Measurements from ENCODE around the gene CKB.

Gene CKB

GRCh38 chr14:103549361-103550311 lies 27.0 kb upstream of the CKB start:
- DNase-seq: no peak

- no peak for DNase-seq
These were observed 26.1 kb upstream of the CKB start for GRCh38 chr14:103548463-103549351.

- no peak for DNase-seq
These were observed 25.4 kb upstream of the CKB start for GRCh38 chr14:103547941-103548462.

- DNase-seq: no peak
These were observed 24.9 kb upstream of the CKB start for GRCh38 chr14:103547455-103547940.

- peak; percentile 73 for DNase-seq
These were observed 24.2 kb upstream of the CKB start for GRCh38 chr14:103546652-103547454.

- DNase-seq: no peak
These were observed 23.5 kb upstream of the CKB start for GRCh38 chr14:103545915-103546651.

GRCh38 chr14:103545219-103545914 lies 22.7 kb upstream of the CKB start:
- DNase-seq: no peak

GRCh38 chr14:103544388-103545218 lies 22.0 kb upstream of the CKB start:
- DNase-seq: no peak

- DNase-seq: no peak
These were observed 21.2 kb upstream of the CKB start for GRCh38 chr14:103543721-103544387.

GRCh38 chr14:103543140-103543539 lies 20.5 kb upstream of the CKB start:
- no peak for DNase-seq

- no peak for DNase-seq
These were observed 20.0 kb upstream of the CKB start for GRCh38 chr14:103542605-103543088.

- no peak for DNase-seq
These were observed 19.3 kb upstream of the CKB start for GRCh38 chr14:103541709-103542604.

- no peak for DNase-seq
These were observed 18.4 kb upstream of the CKB start for GRCh38 chr14:103540821-103541708.

- DNase-seq: no peak
These were observed 16.6 kb upstream of the CKB start for GRCh38 chr14:103539056-103539825.

GRCh38 chr14:103538291-103539055 lies 15.8 kb upstream of the CKB start:
- DNase-seq: no peak

Data from NCI-H1105 treated with DMSO at 0.1 percent for 48 hours (cell line).